ENCODE measurements around the gene VIPR2.

The VIPR2 gene

DNA sequence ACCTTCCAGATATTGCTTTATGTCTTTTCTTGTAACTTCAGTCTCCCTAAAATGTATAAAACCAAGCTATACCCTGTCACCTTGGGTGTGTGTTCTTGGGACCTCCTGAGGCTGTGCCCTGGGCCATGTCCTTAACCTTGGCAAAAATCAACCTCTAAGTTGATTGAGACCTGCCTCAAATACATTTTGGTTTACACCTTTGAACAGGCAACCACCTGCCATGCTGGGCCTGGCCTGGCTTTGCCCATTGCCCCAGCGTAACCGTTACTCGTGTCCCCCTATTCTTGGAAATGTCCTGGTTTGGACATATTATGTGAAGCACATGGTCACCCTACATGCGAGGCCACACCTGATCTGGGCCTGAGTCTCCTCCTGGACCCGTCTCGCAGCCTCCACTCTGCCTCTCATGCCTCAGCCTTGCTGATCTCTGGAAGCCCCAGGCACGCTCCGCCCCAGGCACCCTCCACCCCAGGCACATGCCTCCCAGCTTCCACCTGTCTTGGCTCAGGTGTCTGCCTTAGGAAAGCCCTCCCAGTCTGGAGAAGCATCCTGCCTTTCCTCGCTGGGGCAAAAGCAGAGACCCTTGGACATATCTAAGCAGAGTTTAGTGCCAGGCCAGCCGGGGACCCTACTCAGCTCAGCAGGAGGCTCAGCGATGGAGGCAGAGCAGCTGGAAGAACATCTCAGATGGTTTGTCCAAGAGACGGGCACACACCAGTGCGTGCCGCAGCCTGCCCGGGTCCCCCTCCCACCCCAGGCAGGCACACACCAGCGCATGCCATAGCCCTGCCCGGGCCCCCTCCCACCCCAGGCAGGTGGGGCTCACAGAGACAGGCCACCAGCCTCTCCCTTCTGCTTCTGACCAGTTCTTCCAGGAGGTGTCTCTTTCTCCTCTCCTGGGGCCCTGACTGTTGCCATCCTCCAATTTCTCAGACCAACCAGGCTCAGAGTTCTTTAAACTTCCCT, 4.0 kb upstream of the VIPR2 start:
- Histone ChIP-seq H4K20me1 (ENCODE audit: insufficient read depth, low read length) (no peaks in the 10 kb centered on the region), H3K79me2 (ENCODE audit: low read length) (no peaks in the 10 kb centered on the region), H3K27me3 (replicated peaks; ENCODE audit: insufficient read depth, low read length) (peaks cover 6% of the 10 kb centered on the region; the same call in 1 of the 2 replicates), H3K4me3 (ENCODE audit: low read length) (no peak overlapping the region), H3K4me2 (ENCODE audit: low read depth, low read length) (no peak overlapping the region), H3K36me3 (replicated peaks; ENCODE audit: insufficient read depth, low read length) (no peaks in the 10 kb centered on the region), H3K9ac (ENCODE audit: low read length) (no peak overlapping the region), H3K27ac (ENCODE audit: low read length) (no peak overlapping the region), H3K4me1 (ENCODE audit: low read length) (no peaks in the 10 kb centered on the region), H3K9me2 (replicated peaks; ENCODE audit: insufficient read depth, low read length) (no peaks in the 10 kb centered on the region), H2AFZ (ENCODE audit: low read length) (no peak overlapping the region), H3K9me3 (replicated peaks; ENCODE audit: insufficient read depth, low read length) (no peaks in the 10 kb centered on the region), H3F3A (ENCODE audit: insufficient read depth, low read length) (no peaks in the 10 kb centered on the region)
- DNase-seq: no peak
- TF ChIP-seq EZH2phosphoT487 (IDR thresholded peaks at IDR 0.05; ENCODE audit: low read length): no peak
- TF ChIP-seq, protein P1, sequence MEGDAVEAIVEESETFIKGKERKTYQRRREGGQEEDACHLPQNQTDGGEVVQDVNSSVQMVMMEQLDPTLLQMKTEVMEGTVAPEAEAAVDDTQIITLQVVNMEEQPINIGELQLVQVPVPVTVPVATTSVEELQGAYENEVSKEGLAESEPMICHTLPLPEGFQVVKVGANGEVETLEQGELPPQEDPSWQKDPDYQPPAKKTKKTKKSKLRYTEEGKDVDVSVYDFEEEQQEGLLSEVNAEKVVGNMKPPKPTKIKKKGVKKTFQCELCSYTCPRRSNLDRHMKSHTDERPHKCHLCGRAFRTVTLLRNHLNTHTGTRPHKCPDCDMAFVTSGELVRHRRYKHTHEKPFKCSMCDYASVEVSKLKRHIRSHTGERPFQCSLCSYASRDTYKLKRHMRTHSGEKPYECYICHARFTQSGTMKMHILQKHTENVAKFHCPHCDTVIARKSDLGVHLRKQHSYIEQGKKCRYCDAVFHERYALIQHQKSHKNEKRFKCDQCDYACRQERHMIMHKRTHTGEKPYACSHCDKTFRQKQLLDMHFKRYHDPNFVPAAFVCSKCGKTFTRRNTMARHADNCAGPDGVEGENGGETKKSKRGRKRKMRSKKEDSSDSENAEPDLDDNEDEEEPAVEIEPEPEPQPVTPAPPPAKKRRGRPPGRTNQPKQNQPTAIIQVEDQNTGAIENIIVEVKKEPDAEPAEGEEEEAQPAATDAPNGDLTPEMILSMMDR (IDR thresholded peaks at IDR 0.05; ENCODE audit: low read length): no peak
- TF ChIP-seq EZH2 (optimal IDR thresholded peaks at IDR 0.05; ENCODE audit: low read depth, low read length): no peak

DNA sequence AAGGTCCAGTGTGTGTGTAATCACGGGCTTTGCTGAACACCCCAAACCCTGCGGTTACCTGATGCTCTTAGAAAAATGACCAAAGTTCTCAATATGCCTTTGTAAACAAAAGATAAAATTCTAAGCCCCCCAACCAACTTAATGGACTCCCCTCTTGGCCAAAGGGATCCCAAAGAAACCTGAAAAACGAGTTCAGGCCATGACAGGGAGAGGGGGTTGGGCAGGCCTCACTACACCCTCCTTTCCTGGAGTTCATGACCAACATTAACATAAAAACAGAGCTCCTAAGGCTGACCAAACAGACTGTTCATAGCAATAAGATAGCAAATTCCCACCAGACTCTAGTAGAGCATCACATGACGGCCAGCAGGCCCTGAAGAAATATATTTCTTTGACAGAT, 3.0 kb upstream of the VIPR2 start:
- no peaks in the 10 kb centered on the region for H3F3A ChIP-seq (ENCODE audit: insufficient read depth, low read length)
- no peaks in the 10 kb centered on the region for H3K9me3 ChIP-seq (replicated peaks; ENCODE audit: insufficient read depth, low read length)
- no peaks in the 10 kb centered on the region for H3K4me1 ChIP-seq (ENCODE audit: low read length)
- H3K27ac ChIP-seq (ENCODE audit: low read length): no peak overlapping the region
- no peak for DNase-seq
- H3K79me2 ChIP-seq (ENCODE audit: low read length): no peaks in the 10 kb centered on the region
- H4K20me1 ChIP-seq (ENCODE audit: insufficient read depth, low read length): no peaks in the 10 kb centered on the region
- no peak overlapping the region for H2AFZ ChIP-seq (ENCODE audit: low read length)
- H3K4me3 ChIP-seq (ENCODE audit: low read length): no peak overlapping the region
- H3K4me2 ChIP-seq (ENCODE audit: low read depth, low read length): no peak overlapping the region
- no peaks in the 10 kb centered on the region for H3K9me2 ChIP-seq (replicated peaks; ENCODE audit: insufficient read depth, low read length)
- TF ChIP-seq, protein P1 (IDR thresholded peaks at IDR 0.05; ENCODE audit: low read length): no peak
- TF ChIP-seq EZH2 (optimal IDR thresholded peaks at IDR 0.05; ENCODE audit: low read depth, low read length) (no peak), EZH2phosphoT487 (IDR thresholded peaks at IDR 0.05; ENCODE audit: low read length) (no peak)
- peaks cover 6% of the 10 kb centered on the region; the same call in 1 of the 2 replicates for H3K27me3 ChIP-seq (replicated peaks; ENCODE audit: insufficient read depth, low read length)
- no peak overlapping the region for H3K9ac ChIP-seq (ENCODE audit: low read length)
- H3K36me3 ChIP-seq (replicated peaks; ENCODE audit: insufficient read depth, low read length): no peaks in the 10 kb centered on the region

DNA sequence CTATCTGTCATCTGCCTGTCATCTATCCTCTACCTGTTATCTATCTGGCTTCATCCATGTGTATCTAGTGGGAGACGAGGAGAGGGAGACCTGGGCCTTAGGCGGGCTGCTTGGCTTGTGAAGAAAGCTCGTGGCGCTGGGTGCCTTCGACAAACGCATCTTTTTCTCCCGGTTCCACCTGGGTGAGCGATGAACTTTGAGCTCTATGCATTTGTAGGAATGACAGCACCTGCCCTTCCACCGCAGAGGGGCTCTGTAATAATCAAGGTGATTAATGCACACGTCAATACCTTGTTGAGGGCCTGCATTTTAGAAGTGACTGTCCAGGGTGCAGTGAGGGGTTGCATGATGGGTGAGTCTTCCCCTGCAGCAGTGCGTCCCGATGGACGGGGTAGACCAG, 2.6 kb upstream of the VIPR2 start:
- Histone ChIP-seq H3K9me3 (replicated peaks; ENCODE audit: insufficient read depth, low read length) (no peaks in the 10 kb centered on the region), H3K4me3 (ENCODE audit: low read length) (no peak overlapping the region), H3K9ac (ENCODE audit: low read length) (no peak overlapping the region), H3K36me3 (replicated peaks; ENCODE audit: insufficient read depth, low read length) (no peaks in the 10 kb centered on the region), H3K27me3 (replicated peaks; ENCODE audit: insufficient read depth, low read length) (peaks cover 6% of the 10 kb centered on the region; the same call in 1 of the 2 replicates), H3K9me2 (replicated peaks; ENCODE audit: insufficient read depth, low read length) (no peaks in the 10 kb centered on the region), H3K79me2 (ENCODE audit: low read length) (no peaks in the 10 kb centered on the region), H3K27ac (ENCODE audit: low read length) (no peak overlapping the region), H4K20me1 (ENCODE audit: insufficient read depth, low read length) (no peaks in the 10 kb centered on the region), H3K4me2 (ENCODE audit: low read depth, low read length) (no peak overlapping the region), H3F3A (ENCODE audit: insufficient read depth, low read length) (no peaks in the 10 kb centered on the region), H3K4me1 (ENCODE audit: low read length) (no peaks in the 10 kb centered on the region), H2AFZ (ENCODE audit: low read length) (no peak overlapping the region)
- no peak for DNase-seq
- TF ChIP-seq EZH2 (optimal IDR thresholded peaks at IDR 0.05; ENCODE audit: low read depth, low read length) (no peak), EZH2phosphoT487 (IDR thresholded peaks at IDR 0.05; ENCODE audit: low read length) (no peak)
- TF ChIP-seq, protein P1 (IDR thresholded peaks at IDR 0.05; ENCODE audit: low read length): no peak

Data from MM.1S (cell line).